SJCRH30 (cell line): ENCODE data around the gene ZNF467. TPM values are rescaled to one million over a fixed set of nuclear protein-coding genes. Genes with fewer than 3 reads are reported as not detected.

Source experiments
- DNase-seq, 2 experiments: peaks; one replicate each; pipeline ENCODE4 v3.0.0-alpha.2; 2015 to 2020
- H3K27ac ChIP-seq: fragments of 250-450 bp; sonication (Bioruptor Pico); 2 replicates; pipeline ENCODE4 v1.5.1; 2020; ENCODE audit warnings: mild to moderate bottlenecking, moderate library complexity
- H3K27me3 ChIP-seq: fragments of 250-450 bp; sonication (Bioruptor Pico); 2 replicates; pipeline ENCODE4 v1.5.1; 2020; ENCODE audit warnings: mild to moderate bottlenecking, moderate library complexity
- H3K36me3 ChIP-seq: fragments of 250-450 bp; sonication (Bioruptor Pico); 2 replicates; pipeline ENCODE4 v1.5.1; 2020; ENCODE audit warnings: mild to moderate bottlenecking, moderate library complexity
- H3K4me1 ChIP-seq: fragments of 250-450 bp; sonication (Bioruptor Pico); 2 replicates; pipeline ENCODE4 v1.5.1; 2020; ENCODE audit warnings: mild to moderate bottlenecking, moderate library complexity
- H3K4me3 ChIP-seq: fragments of 250-450 bp; sonication (Bioruptor Pico); 2 replicates; pipeline ENCODE4 v1.5.1; 2020; ENCODE audit warnings: mild to moderate bottlenecking, moderate library complexity
- H3K9me3 ChIP-seq: fragments of 250-450 bp; sonication (Bioruptor Pico); replicated peaks from 2 replicates; pipeline ENCODE4 v1.5.1; 2020; ENCODE audit warnings: mild to moderate bottlenecking, moderate library complexity
- total RNA-seq: library from RNA; depleted of rRNA; stranded (reverse); fragments of >200 nt; shearing (Covaris generic); gene quantifications from 2 replicates; pipeline ENCODE4 v1.2.3, GENCODE V29; 2014; rRNA removed

Gene ZNF467
- total RNA-seq, 1 experiment from 2014 or later, result not detected

- H3K9me3 ChIP-seq, result no peaks in the 10 kb centered on the region
- peaks cover 11% of the 10 kb centered on the region for H3K36me3 ChIP-seq
- H3K27ac ChIP-seq, result 0 out of 2 replicates have a peak overlapping the region, but pooled peaks have one; percentile 6
- no peaks in the 10 kb centered on the region for H3K27me3 ChIP-seq
- H3K4me3 ChIP-seq, result no peak overlapping the region
- DNase-seq, result no peak
- peaks cover 12% of the 10 kb centered on the region; the same call in 1 of the 2 replicates for H3K4me1 ChIP-seq
These were observed 54.1 kb downstream of the ZNF467 start for GRCh38 chr7:149719050-149719899.

- Histone ChIP-seq H3K9me3 (no peaks in the 10 kb centered on the region), H3K36me3 (peaks cover 11% of the 10 kb centered on the region), H3K27ac (no peak overlapping the region), H3K27me3 (no peaks in the 10 kb centered on the region), H3K4me1 (peaks cover 12% of the 10 kb centered on the region; the same call in 1 of the 2 replicates), H3K4me3 (no peak overlapping the region)
- no peak for DNase-seq
These were observed 54.7 kb downstream of the ZNF467 start for GRCh38 chr7:149718730-149719049.

- no peaks in the 10 kb centered on the region for H3K27me3 ChIP-seq
- no peak overlapping the region for H3K4me3 ChIP-seq
- no peaks in the 10 kb centered on the region for H3K9me3 ChIP-seq
- H3K36me3 ChIP-seq, result peaks cover 11% of the 10 kb centered on the region
- no peak overlapping the region for H3K27ac ChIP-seq
- peaks cover 12% of the 10 kb centered on the region; the same call in 1 of the 2 replicates for H3K4me1 ChIP-seq
- DNase-seq, result no peak
These were observed 55.9 kb downstream of the ZNF467 start for GRCh38 chr7:149717481-149717880.

- no peak overlapping the region for H3K4me3 ChIP-seq
- H3K9me3 ChIP-seq, result no peaks in the 10 kb centered on the region
- no peak overlapping the region for H3K27ac ChIP-seq
- no peak for DNase-seq
- H3K36me3 ChIP-seq, result peaks cover 11% of the 10 kb centered on the region
- H3K4me1 ChIP-seq, result peaks cover 12% of the 10 kb centered on the region; the same call in 1 of the 2 replicates
- H3K27me3 ChIP-seq, result no peaks in the 10 kb centered on the region
These were observed 56.5 kb downstream of the ZNF467 start for GRCh38 chr7:149716932-149717307.

- H3K4me3 ChIP-seq, result no peak overlapping the region
- peaks cover 12% of the 10 kb centered on the region; the same call in 1 of the 2 replicates for H3K4me1 ChIP-seq
- no peak for DNase-seq
- peaks cover 9% of the 10 kb centered on the region for H3K36me3 ChIP-seq
- H3K27ac ChIP-seq, result no peak overlapping the region
- H3K9me3 ChIP-seq, result peaks cover 3% of the 10 kb centered on the region
- H3K27me3 ChIP-seq, result no peaks in the 10 kb centered on the region
These were observed 57.1 kb downstream of the ZNF467 start for GRCh38 chr7:149716007-149716931.

- no peak for DNase-seq
- Histone ChIP-seq H3K27ac (no peak overlapping the region; the same call in 1 of the 2 replicates), H3K9me3 (peaks cover 11% of the 10 kb centered on the region)
These were observed 57.9 kb downstream of the ZNF467 start for GRCh38 chr7:149715476-149715875.

GRCh38 chr7:149714910-149715471 lies 58.4 kb downstream of the ZNF467 start:
- Histone ChIP-seq H3K27me3 (no peaks in the 10 kb centered on the region), H3K4me1 (peaks cover 12% of the 10 kb centered on the region; the same call in 1 of the 2 replicates), H3K36me3 (no peaks in the 10 kb centered on the region), H3K9me3 (peaks cover 13% of the 10 kb centered on the region), H3K27ac (peak overlapping the region; percentile 40; the same call in 1 of the 2 replicates), H3K4me3 (peak overlapping the region; percentile 96)
- no peak for DNase-seq

More at GRCh38 chr7:149715476-149715875, 57.9 kb downstream of the ZNF467 start:
- peaks cover 12% of the 10 kb centered on the region; the same call in 1 of the 2 replicates for H3K4me1 ChIP-seq
- H3K4me3 ChIP-seq, result peak overlapping the region; percentile 96
- 0 out of 2 replicates have a peak, but pooled peaks cover 4% of the 10 kb centered on the region for H3K36me3 ChIP-seq
- no peaks in the 10 kb centered on the region for H3K27me3 ChIP-seq

Other genes starting within 250 kb of the ZNF467 start
- gene ZNF862, start 64.8 kb upstream of the ZNF467 start, total RNA-seq, result 1.0 and 2.7 TPM in 2 replicates
- gene ATP6V0E2, start 100.4 kb upstream of the ZNF467 start, total RNA-seq, result 3.4 and 3.6 TPM in 2 replicates